IMR-90 (cell line): Measurements from ENCODE around the gene HDDC2. TPM values are rescaled to one million over a fixed set of nuclear protein-coding genes. Genes with fewer than 3 reads are reported as not detected.

ENCODE experiments used
- ATAC-seq: fragments of 200-7000 bp; cut with Tn5 transposase; 2 replicates; pipeline ENCODE4 v1.9.1; 2020; ENCODE audit warnings: low read depth, mild to moderate bottlenecking, moderate library complexity
- BruUV-seq: library from RNA; stranded (reverse); fragments of 400-500 nt; replicated peaks from 2 replicates; lab custom pipeline; 2021; lab: Mats Ljungman, UMichigan
- CTCF ChIA-PET: fragments of 300-600 bp; formaldehyde crosslinking; extraction: SDS; loops from one replicate; lab custom pipeline; 2021; ENCODE audit warnings: antibody characterized with exemption; lab: Yijun Ruan, JAX
- POLR2A ChIA-PET: fragments of 300-600 bp; sonication (Branson Sonifier 250); formaldehyde crosslinking; loops from one replicate; lab custom pipeline; 2022; ENCODE audit warnings: antibody characterized with exemption; ENCODE audit not compliant: unreplicated experiment; lab: Charles Lee
- DNase-seq: peaks from one replicate; pipeline ENCODE4 v3.0.0; 2013
- H2AFZ ChIP-seq: replicated peaks from 2 replicates; pipeline ENCODE3; 2013; ENCODE audit warnings: low read length, mild to moderate bottlenecking; ENCODE audit not compliant: poor library complexity
- H2AK5ac ChIP-seq: 2 replicates; pipeline ENCODE4 v1.6.1; 2013; ENCODE audit warnings: low read depth, low read length, inconsistent platforms
- H2AK9ac ChIP-seq: replicated peaks from 2 replicates; pipeline ENCODE3; 2013; ENCODE audit warnings: mild to moderate bottlenecking, low read depth, low read length, moderate library complexity; ENCODE audit not compliant: poor library complexity
- H2BK120ac ChIP-seq: 2 replicates; pipeline ENCODE4 v1.6.1; 2013; ENCODE audit warnings: low read depth, low read length, inconsistent platforms
- H2BK15ac ChIP-seq: 3 replicates; pipeline ENCODE4 v1.6.1; 2013; ENCODE audit warnings: low read depth, low read length, inconsistent platforms
- H2BK20ac ChIP-seq: 2 replicates; pipeline ENCODE4 v1.6.1; 2013; ENCODE audit warnings: low read depth, mild to moderate bottlenecking, inconsistent platforms, low read length, moderate library complexity
- H2BK5ac ChIP-seq: 2 replicates; pipeline ENCODE4 v1.6.1; 2013; ENCODE audit warnings: mild to moderate bottlenecking, low read depth, low read length, inconsistent platforms; ENCODE audit not compliant: poor library complexity, severe bottlenecking
- H3K14ac ChIP-seq: replicated peaks from 2 replicates; pipeline ENCODE4 v1.6.1; 2013; ENCODE audit warnings: low read depth, low read length, inconsistent platforms
- H3K18ac ChIP-seq: 2 replicates; pipeline ENCODE4 v1.6.1; 2013; ENCODE audit warnings: low read depth, low read length, control low read depth
- H3K23ac ChIP-seq: 2 replicates; pipeline ENCODE4 v1.6.1; 2013; ENCODE audit warnings: low read depth, low read length, inconsistent platforms
- H3K27ac ChIP-seq: 2 replicates; pipeline ENCODE4 v1.5.1; 2013; ENCODE audit warnings: mild to moderate bottlenecking, control low read depth, low read length; ENCODE audit not compliant: insufficient read depth
- H3K27me3 ChIP-seq: 2 replicates; pipeline ENCODE4 v1.6.1; 2013; ENCODE audit warnings: low read length; ENCODE audit not compliant: control insufficient read depth, insufficient read depth
- H3K36me3 ChIP-seq: 2 replicates; pipeline ENCODE4 v1.6.1; 2013; ENCODE audit warnings: low read length, mixed read lengths; ENCODE audit not compliant: control insufficient read depth, insufficient read depth
- H3K4ac ChIP-seq: 2 replicates; pipeline ENCODE4 v1.6.1; 2013; ENCODE audit warnings: low read depth, low read length, inconsistent platforms
- H3K4me1 ChIP-seq: 2 replicates; pipeline ENCODE4 v1.6.1; 2013; ENCODE audit warnings: low read length, mixed read lengths; ENCODE audit not compliant: control insufficient read depth, insufficient read depth
- H3K4me2 ChIP-seq: 2 replicates; pipeline ENCODE4 v1.6.1; 2013; ENCODE audit warnings: low read depth, mild to moderate bottlenecking, control low read depth, low read length, moderate library complexity
- H3K4me3 ChIP-seq: 2 replicates; pipeline ENCODE4 v1.5.1; 2013; ENCODE audit warnings: low read depth, mild to moderate bottlenecking, control low read depth, low read length, moderate library complexity; ENCODE audit not compliant: insufficient read depth
- H3K56ac ChIP-seq: 2 replicates; pipeline ENCODE4 v1.6.1; 2013; ENCODE audit warnings: low read length, inconsistent platforms; ENCODE audit not compliant: insufficient read depth; ENCODE audit errors: extremely low read depth
- H3K79me1 ChIP-seq, 2 experiments: 2 replicates each; pipeline ENCODE4 v1.6.1; 2013; ENCODE audit warnings: low read length in 2 of 2, inconsistent platforms in 1 of 2, low read depth in 1 of 2
- H3K9ac ChIP-seq: 2 replicates; pipeline ENCODE4 v1.6.1; 2013; ENCODE audit warnings: low read depth, low read length, control low read depth
- H3K9me1 ChIP-seq: 2 replicates; pipeline ENCODE4 v1.6.1; 2013; ENCODE audit warnings: low read length, inconsistent platforms; ENCODE audit not compliant: insufficient read depth
- H3K9me3 ChIP-seq: 2 replicates; pipeline ENCODE4 v1.6.1; 2013; ENCODE audit warnings: low read length; ENCODE audit not compliant: control insufficient read depth, insufficient read depth
- H4K20me1 ChIP-seq: 2 replicates; pipeline ENCODE4 v1.6.1; 2013; ENCODE audit warnings: low read length, inconsistent platforms; ENCODE audit not compliant: insufficient read depth
- H4K5ac ChIP-seq: 2 replicates; pipeline ENCODE4 v1.6.1; 2013; ENCODE audit warnings: mild to moderate bottlenecking, low read depth, low read length, control low read depth
- H4K8ac ChIP-seq, 2 experiments: 2 replicates each; pipeline ENCODE4 v1.6.1; 2013; ENCODE audit warnings: low read depth in 2 of 2, low read length in 2 of 2, control low read depth in 1 of 2, inconsistent platforms in 1 of 2
- H4K91ac ChIP-seq: 2 replicates; pipeline ENCODE4 v1.6.1; 2013; ENCODE audit warnings: low read depth, low read length, inconsistent platforms; ENCODE audit not compliant: insufficient read depth
- BHLHE40 ChIP-seq: fragments of 150-350 bp; IDR thresholded peaks from 2 replicates; pipeline ENCODE4 v1.6.1; 2016; ENCODE audit warnings: mild to moderate bottlenecking, low read depth, low read length
- CEBPB ChIP-seq: IDR thresholded peaks from 2 replicates; pipeline ENCODE4 v1.6.1; 2012; ENCODE audit warnings: low read depth, low read length, improper control_type of control experiment
- CHD1 ChIP-seq: IDR thresholded peaks from 2 replicates; pipeline ENCODE4 v1.6.1; 2012; ENCODE audit warnings: low read depth, low read length, improper control_type of control experiment
- FOS ChIP-seq: fragments of 150-350 bp; IDR thresholded peaks from 2 replicates; pipeline ENCODE4 v1.6.1; 2016; ENCODE audit warnings: low read depth, low read length
- MAFK ChIP-seq: IDR thresholded peaks from 2 replicates; pipeline ENCODE4 v1.6.1; 2012; ENCODE audit warnings: low read depth, low read length, improper control_type of control experiment
- MAZ ChIP-seq: IDR thresholded peaks from 2 replicates; pipeline ENCODE4 v1.6.1; 2012; ENCODE audit warnings: low read depth, mild to moderate bottlenecking, low read length, improper control_type of control experiment, moderate library complexity, borderline replicate concordance
- MXI1 ChIP-seq: IDR thresholded peaks from 2 replicates; pipeline ENCODE4 v1.6.1; 2012; ENCODE audit warnings: low read depth, mild to moderate bottlenecking, low read length, moderate library complexity, borderline replicate concordance
- NFE2L2 ChIP-seq: fragments of 150-350 bp; IDR thresholded peaks from 2 replicates; pipeline ENCODE4 v1.6.1; 2016; ENCODE audit warnings: low read depth, mild to moderate bottlenecking, low read length
- POLR2A ChIP-seq: IDR thresholded peaks from 2 replicates; pipeline ENCODE4 v1.6.1; 2012; ENCODE audit warnings: mild to moderate bottlenecking, low read depth, low read length
- RAD21 ChIP-seq: IDR thresholded peaks from 2 replicates; pipeline ENCODE4 v1.6.1; 2012; ENCODE audit warnings: low read length, improper control_type of control experiment
- RCOR1 ChIP-seq: IDR thresholded peaks from 2 replicates; pipeline ENCODE4 v1.6.1; 2012; ENCODE audit warnings: mild to moderate bottlenecking, low read length, improper control_type of control experiment; ENCODE audit not compliant: insufficient replicate concordance
- RFX5 ChIP-seq: IDR thresholded peaks from 2 replicates; pipeline ENCODE4 v1.8.0; 2012; ENCODE audit warnings: low read depth, mild to moderate bottlenecking, low read length, moderate library complexity
- SMC3 ChIP-seq: fragments of 150-350 bp; IDR thresholded peaks from 2 replicates; pipeline ENCODE4 v1.6.1; 2016; ENCODE audit warnings: low read depth, mild to moderate bottlenecking, antibody characterized with exemption, low read length, moderate library complexity
- WGBS, 2 experiments: methylation state at CpG; one replicate each; pipeline versions ENCODE4 v1.1.5 to v1.1.7; 2013; ENCODE audit warnings: missing lambda C conversion rate in 2 of 2; ENCODE audit not compliant: insufficient read length in 1 of 2; ENCODE audit errors: extremely low coverage in 2 of 2; 5-methylcytosine and 5-hydroxymethylcytosine counted together
- dilution Hi-C: fragments of 300-500 bp; cut with HindIII; formaldehyde crosslinking; loops from one replicate; pipeline ENCODE4 v1.14.3; 2018; ENCODE audit warnings: low sequenced_read_pairs; ENCODE audit not compliant: unreplicated experiment
- in situ Hi-C: fragments of 300-500 bp; cut with MboI; formaldehyde crosslinking; loops from 3 replicates; pipeline ENCODE4 v1.14.3; 2019; ENCODE audit warnings: low sequenced_read_pairs, inconsistent platforms, mixed read lengths
- intact Hi-C: fragments of 100-400 bp; cut with micrococcal nuclease; formaldehyde crosslinking; loops from 2 replicates; pipeline ENCODE4 v1.10.0; 2022
- polyA plus RNA-seq, 3 experiments: library from polyadenylated mRNA; depleted of rRNA; stranded (reverse); fragments of >200 nt; gene quantifications; 2 replicates each; pipeline ENCODE4 v1.2.3, GENCODE V29; 2012; ENCODE audit warnings: low replicate concordance in 1 of 3
- total RNA-seq: library from RNA; depleted of rRNA; stranded (reverse); fragments of >200 nt; gene quantifications from 2 replicates; pipeline ENCODE4 v1.2.3, GENCODE V29; 2012
- TF ChIP-seq, protein P1 (sequence below): fragments of 150-350 bp; IDR thresholded peaks from 2 replicates; pipeline ENCODE4 v1.6.1; 2017; ENCODE audit warnings: mild to moderate bottlenecking, antibody characterized with exemption, low read length, low read depth
- TF ChIP-seq, protein P2 (sequence below): fragments of 150-350 bp; IDR thresholded peaks from 2 replicates; pipeline ENCODE4 v1.6.1; 2016; ENCODE audit warnings: low read depth, mild to moderate bottlenecking, low read length, moderate library complexity, borderline replicate concordance

The HDDC2 gene
- total and polyA plus RNA-seq, 2 of the 4 experiments (the other 2 are of a cell fraction) = 40.9 to 68.6 TPM

DNA sequence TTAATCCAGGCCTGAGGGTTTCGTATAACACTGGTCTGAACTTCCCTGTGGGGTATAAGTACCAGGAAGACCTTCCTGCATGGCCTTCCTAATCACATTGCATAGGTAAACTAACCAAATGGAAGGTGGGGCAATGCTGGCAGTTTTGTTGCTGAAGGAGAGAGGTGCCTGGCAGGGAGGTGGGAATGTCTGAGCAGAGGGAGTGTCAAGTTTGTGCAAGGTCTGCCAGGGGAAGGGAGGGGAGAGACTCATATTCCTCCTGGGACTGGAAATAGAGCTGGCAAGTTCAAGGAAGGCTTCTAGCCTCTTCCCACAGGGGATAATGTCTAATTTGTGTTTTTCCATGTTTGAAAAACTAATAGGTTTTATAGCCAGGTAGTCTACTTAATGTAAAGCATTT is 70.6 kb downstream of the HDDC2 start:
- in situ Hi-C loops (no loop called here), dilution Hi-C loops (no loop called here), intact Hi-C loops (no loop called here)
- DNase-seq (no peak), ATAC-seq (no peak)
- no peak overlapping the region for H2AK9ac ChIP-seq
- H3K4me2 ChIP-seq = no peak overlapping the region
- peak overlapping the region; percentile 37; the same call in 1 of the 2 replicates for H3K18ac ChIP-seq
- H3K27me3 ChIP-seq = no peaks in the 10 kb centered on the region
- no peaks in the 10 kb centered on the region for H3K79me1 ChIP-seq
- H2BK5ac ChIP-seq = peak overlapping the region; percentile 5
- TF ChIP-seq CEBPB (no peak), RCOR1 (no peak), CHD1 (no peak), SMC3 (no peak), FOS (no peak), MAZ (no peak), RAD21 (no peak), RFX5 (no peak), BHLHE40 (no peak), POLR2A (no peak), NFE2L2 (no peak), MAFK (no peak), MXI1 (no peak)
- TF ChIP-seq, protein P1, sequence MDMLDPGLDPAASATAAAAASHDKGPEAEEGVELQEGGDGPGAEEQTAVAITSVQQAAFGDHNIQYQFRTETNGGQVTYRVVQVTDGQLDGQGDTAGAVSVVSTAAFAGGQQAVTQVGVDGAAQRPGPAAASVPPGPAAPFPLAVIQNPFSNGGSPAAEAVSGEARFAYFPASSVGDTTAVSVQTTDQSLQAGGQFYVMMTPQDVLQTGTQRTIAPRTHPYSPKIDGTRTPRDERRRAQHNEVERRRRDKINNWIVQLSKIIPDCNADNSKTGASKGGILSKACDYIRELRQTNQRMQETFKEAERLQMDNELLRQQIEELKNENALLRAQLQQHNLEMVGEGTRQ = no peak
- TF ChIP-seq, protein P2, sequence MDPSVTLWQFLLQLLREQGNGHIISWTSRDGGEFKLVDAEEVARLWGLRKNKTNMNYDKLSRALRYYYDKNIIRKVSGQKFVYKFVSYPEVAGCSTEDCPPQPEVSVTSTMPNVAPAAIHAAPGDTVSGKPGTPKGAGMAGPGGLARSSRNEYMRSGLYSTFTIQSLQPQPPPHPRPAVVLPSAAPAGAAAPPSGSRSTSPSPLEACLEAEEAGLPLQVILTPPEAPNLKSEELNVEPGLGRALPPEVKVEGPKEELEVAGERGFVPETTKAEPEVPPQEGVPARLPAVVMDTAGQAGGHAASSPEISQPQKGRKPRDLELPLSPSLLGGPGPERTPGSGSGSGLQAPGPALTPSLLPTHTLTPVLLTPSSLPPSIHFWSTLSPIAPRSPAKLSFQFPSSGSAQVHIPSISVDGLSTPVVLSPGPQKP = no peak
- no peak overlapping the region for H3K9ac ChIP-seq
- H2BK20ac ChIP-seq = peak overlapping the region; percentile 72
- H2BK120ac ChIP-seq = peak overlapping the region; percentile 16; the same call in 1 of the 2 replicates
- no peaks in the 10 kb centered on the region for H4K20me1 ChIP-seq
- H4K5ac ChIP-seq = peak overlapping the region; percentile 79; the same call in 1 of the 2 replicates
- H3K4me1 ChIP-seq = peaks cover 11% of the 10 kb centered on the region
- no peak overlapping the region for H3K56ac ChIP-seq
- H3K4me3 ChIP-seq = no peak overlapping the region
- no peak overlapping the region for H2AFZ ChIP-seq
- no TSS peak for BruUV-seq
- H3K36me3 ChIP-seq = no peaks in the 10 kb centered on the region
- ChIA-PET POLR2A (no interaction called here), CTCF (no interaction called here)
- H3K14ac ChIP-seq = no peak overlapping the region
- no peaks in the 10 kb centered on the region; the same call in 1 of the 2 replicates for H3K9me1 ChIP-seq
- H3K23ac ChIP-seq = no peak overlapping the region
- H2AK5ac ChIP-seq = peak overlapping the region; percentile 2
- peak overlapping the region in 1 of 2 experiments; percentile 13; a peak in 1 of 4 replicates for H4K8ac ChIP-seq
- H2BK15ac ChIP-seq = peak overlapping the region; percentile 60; the same call in 1 of the 3 replicates
- no CpG with 5 or more reads among the region's 1 CpG for WGBS, 2 experiments
- peak overlapping the region; percentile 71; the same call in 1 of the 2 replicates for H4K91ac ChIP-seq
- no peaks in the 10 kb centered on the region for H3K9me3 ChIP-seq
- no peak overlapping the region; the same call in 1 of the 2 replicates for H3K4ac ChIP-seq
- H3K27ac ChIP-seq = no peak overlapping the region
